Brain microvascular endothelial cell (primary cell): ENCODE data around the gene B4GALT2.

Experiments
- DNase-seq: peaks from one replicate; pipeline ENCODE4 v3.0.0-alpha.2; 2020
- H3K27ac ChIP-seq: fragments of 250-450 bp; sonication (Bioruptor Pico); 2 replicates; pipeline ENCODE4 v1.5.1; 2020; ENCODE audit warnings: mild to moderate bottlenecking, moderate library complexity
- H3K27me3 ChIP-seq: fragments of 250-450 bp; sonication (Bioruptor Pico); replicated peaks from 2 replicates; pipeline ENCODE4 v1.5.1; 2020; ENCODE audit warnings: mild to moderate bottlenecking
- H3K36me3 ChIP-seq: fragments of 250-450 bp; sonication (Bioruptor Pico); replicated peaks from 2 replicates; pipeline ENCODE4 v1.5.1; 2020; ENCODE audit warnings: mild to moderate bottlenecking
- H3K4me3 ChIP-seq: 2 replicates; pipeline ENCODE4 v1.5.1; 2011; ENCODE audit warnings: low read depth, mild to moderate bottlenecking, control low read depth, low read length, moderate library complexity
- CTCF ChIP-seq: IDR thresholded peaks from 2 replicates; pipeline ENCODE4 v1.5.1; 2011; ENCODE audit warnings: low read depth, mild to moderate bottlenecking, moderate library complexity, low read length, control low read depth, inconsistent platforms; ENCODE audit errors: missing control alignments
- in situ Hi-C: cut with HindIII; loops from 2 replicates; pipeline ENCODE4 v1.10.0; 2017; ENCODE audit warnings: low sequenced_read_pairs, low pct_ligation_motif_present

Gene B4GALT2

GRCh38 chr1:43995984-43996732, 17.1 kb downstream of the B4GALT2 start:
- Histone ChIP-seq H3K27me3 (no peaks in the 10 kb centered on the region), H3K27ac (no peak overlapping the region), H3K36me3 (no peaks in the 10 kb centered on the region), H3K4me3 (no peak overlapping the region)
- DNase-seq, result no peak
- in situ Hi-C loops, result no loop called here
- no peak for TF ChIP-seq CTCF

GRCh38 chr1:43996733-43997115, 17.7 kb downstream of the B4GALT2 start:
- in situ Hi-C loops, result no loop called here
- H3K27ac ChIP-seq, result no peak overlapping the region
- no peak overlapping the region for H3K4me3 ChIP-seq
- H3K27me3 ChIP-seq, result no peaks in the 10 kb centered on the region
- no peaks in the 10 kb centered on the region for H3K36me3 ChIP-seq
- TF ChIP-seq CTCF, result no peak
- no peak for DNase-seq

GRCh38 chr1:43997295-43997999, 18.4 kb downstream of the B4GALT2 start:
- no peaks in the 10 kb centered on the region for H3K27me3 ChIP-seq
- TF ChIP-seq CTCF, result no peak
- no peak overlapping the region for H3K4me3 ChIP-seq
- no peaks in the 10 kb centered on the region for H3K36me3 ChIP-seq
- DNase-seq, result no peak
- in situ Hi-C loops, result no loop called here
- no peak overlapping the region for H3K27ac ChIP-seq

GRCh38 chr1:43998000-43998378, 19.0 kb downstream of the B4GALT2 start:
- Histone ChIP-seq H3K27me3 (no peaks in the 10 kb centered on the region), H3K27ac (no peak overlapping the region), H3K36me3 (no peaks in the 10 kb centered on the region), H3K4me3 (no peak overlapping the region)
- no peak for TF ChIP-seq CTCF
- in situ Hi-C loops, result no loop called here
- no peak for DNase-seq

GRCh38 chr1:43999455-43999854, 20.4 kb downstream of the B4GALT2 start:
- H3K27ac ChIP-seq, result no peak overlapping the region
- in situ Hi-C loops, result no loop called here
- H3K27me3 ChIP-seq, result no peaks in the 10 kb centered on the region
- DNase-seq, result no peak
- no peaks in the 10 kb centered on the region for H3K36me3 ChIP-seq
- H3K4me3 ChIP-seq, result no peak overlapping the region
- no peak for TF ChIP-seq CTCF

GRCh38 chr1:44000122-44000665, 21.2 kb downstream of the B4GALT2 start:
- H3K4me3 ChIP-seq, result no peak overlapping the region
- H3K36me3 ChIP-seq, result no peaks in the 10 kb centered on the region
- DNase-seq, result no peak
- no peaks in the 10 kb centered on the region for H3K27me3 ChIP-seq
- in situ Hi-C loops, result no loop called here
- H3K27ac ChIP-seq, result no peak overlapping the region
- TF ChIP-seq CTCF, result no peak
